Limb (tissue), 2 donors: ENCODE results near the gene SMPD2.

Source experiments
- DNase-seq, 2 donors: peaks; one replicate each; pipeline ENCODE4 v3.0.0-alpha.2; 2016; ENCODE audit errors: extremely low spot score in 2 of 2

SMPD2 gene

GRCh38 chr6:109446541-109446940 is 6.0 kb downstream of the SMPD2 start:
- no peak for DNase-seq

DNA sequence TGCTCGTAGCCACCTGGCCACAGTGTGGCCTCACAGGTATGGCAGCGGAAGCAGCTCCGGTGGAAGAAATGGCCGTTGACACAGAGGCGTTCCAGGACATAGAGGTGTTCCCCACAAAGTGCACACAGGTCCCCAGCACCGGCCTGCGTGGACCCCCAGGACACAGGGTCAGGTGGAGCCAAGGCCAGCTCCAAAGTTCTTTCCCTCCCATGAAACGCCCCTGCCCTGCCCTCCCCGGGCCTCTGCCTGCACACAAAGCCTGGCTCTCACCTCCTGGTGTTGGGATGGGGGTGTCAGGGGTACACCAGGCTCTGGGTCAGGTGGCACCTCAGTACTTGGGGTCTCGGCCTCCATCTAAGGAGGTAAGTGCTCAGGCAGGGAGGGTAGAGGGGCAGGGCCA is 6.6 kb downstream of the SMPD2 start:
- DNase-seq: no peak

GRCh38 chr6:109447878-109448555 is 7.5 kb downstream of the SMPD2 start:
- no peak for DNase-seq

GRCh38 chr6:109448615-109449014 is 8.1 kb downstream of the SMPD2 start:
- no peak for DNase-seq

GRCh38 chr6:109449064-109449794 is 8.7 kb downstream of the SMPD2 start:
- DNase-seq: no peak

- no peak for DNase-seq
Measured at GRCh38 chr6:109449795-109450673, 9.5 kb downstream of the SMPD2 start.

GRCh38 chr6:109450801-109451200 is 10.3 kb downstream of the SMPD2 start:
- DNase-seq: no peak

DNA sequence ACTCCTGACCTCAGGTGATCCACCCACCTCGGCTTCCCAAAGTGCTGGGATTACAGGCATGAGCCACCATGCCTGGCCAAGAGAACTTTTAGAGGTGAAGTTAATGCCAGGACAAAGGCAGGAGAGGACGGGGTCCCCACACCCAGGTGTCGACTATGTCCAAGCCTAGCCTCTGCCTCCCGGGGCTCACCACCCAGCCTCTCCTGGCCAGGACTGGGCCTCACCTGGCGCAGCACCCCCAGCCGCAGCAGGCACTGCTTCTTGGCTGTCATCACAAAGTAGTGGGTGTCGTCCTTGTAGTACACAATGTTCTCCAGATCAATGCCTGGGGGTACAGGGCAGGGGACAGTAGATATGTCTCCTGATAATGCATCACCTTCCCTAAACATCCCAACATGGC is 10.9 kb downstream of the SMPD2 start:
- no peak for DNase-seq

DNA sequence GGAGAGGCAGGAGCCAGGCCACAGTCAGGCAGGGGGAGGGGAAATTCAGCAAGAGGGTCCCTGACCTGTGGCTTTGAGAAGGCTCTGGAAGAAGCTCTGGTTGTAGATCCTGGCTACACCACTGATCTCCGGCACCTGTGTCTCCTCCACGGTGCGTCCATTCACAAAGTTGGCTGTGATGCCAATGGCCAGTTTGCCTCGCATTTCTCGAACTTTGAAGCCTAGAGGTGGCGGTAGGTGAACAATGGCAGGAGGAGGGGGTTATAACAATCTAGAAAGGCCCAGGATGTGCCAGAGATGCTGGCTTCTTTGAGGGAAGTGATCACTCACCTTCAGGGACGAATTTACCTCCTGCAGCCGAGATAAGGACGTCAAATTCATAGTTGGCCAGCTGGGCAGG is 11.7 kb downstream of the SMPD2 start:
- DNase-seq: no peak

GRCh38 chr6:109453156-109453555 is 12.6 kb downstream of the SMPD2 start:
- no peak for DNase-seq

DNA sequence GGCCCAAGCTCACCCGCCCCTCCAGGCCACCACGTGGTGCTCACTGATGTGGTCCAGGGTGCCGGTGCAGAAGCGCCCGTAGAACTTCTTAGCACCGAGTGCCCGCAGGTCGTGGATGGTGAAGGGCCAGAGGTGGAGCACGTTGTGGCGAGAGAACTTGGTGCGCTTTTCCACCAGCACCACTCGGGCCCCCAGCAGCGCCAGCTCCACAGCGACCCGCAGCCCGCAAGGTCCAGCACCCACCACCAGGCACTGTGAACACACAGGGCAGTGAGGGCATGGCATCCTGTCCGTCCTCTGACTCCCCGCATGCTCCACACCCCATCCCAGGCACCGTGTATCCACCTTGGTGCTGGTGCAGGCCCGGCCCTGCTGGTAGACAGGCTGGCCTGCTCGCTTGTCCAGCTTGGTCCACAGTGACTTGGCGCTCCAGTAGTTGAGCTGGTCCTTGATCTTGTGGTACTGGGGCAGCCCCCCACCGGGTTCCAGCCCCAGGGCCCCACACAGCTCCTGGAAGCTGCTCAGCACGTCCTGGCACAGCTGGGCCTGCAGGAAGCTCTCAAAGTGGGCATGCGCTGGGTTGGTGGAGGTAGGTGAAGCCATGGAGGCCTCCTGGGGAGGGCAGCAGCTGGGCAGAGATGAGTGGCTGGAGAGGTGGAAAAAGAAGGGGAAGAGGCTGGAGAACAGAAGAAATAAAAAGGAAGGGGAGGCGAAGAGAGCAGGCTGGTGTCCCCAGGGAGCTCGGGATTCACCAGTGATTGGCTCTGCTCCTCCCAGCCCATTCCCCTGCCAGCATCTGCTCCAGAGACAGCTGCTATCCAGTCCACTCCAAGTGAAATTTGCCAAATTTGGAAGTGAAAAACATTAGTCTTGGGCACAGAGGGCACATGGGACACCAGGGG is 13.3 kb downstream of the SMPD2 start:
- DNase-seq: peak in 1 of 2 donors; percentile 65

DNA sequence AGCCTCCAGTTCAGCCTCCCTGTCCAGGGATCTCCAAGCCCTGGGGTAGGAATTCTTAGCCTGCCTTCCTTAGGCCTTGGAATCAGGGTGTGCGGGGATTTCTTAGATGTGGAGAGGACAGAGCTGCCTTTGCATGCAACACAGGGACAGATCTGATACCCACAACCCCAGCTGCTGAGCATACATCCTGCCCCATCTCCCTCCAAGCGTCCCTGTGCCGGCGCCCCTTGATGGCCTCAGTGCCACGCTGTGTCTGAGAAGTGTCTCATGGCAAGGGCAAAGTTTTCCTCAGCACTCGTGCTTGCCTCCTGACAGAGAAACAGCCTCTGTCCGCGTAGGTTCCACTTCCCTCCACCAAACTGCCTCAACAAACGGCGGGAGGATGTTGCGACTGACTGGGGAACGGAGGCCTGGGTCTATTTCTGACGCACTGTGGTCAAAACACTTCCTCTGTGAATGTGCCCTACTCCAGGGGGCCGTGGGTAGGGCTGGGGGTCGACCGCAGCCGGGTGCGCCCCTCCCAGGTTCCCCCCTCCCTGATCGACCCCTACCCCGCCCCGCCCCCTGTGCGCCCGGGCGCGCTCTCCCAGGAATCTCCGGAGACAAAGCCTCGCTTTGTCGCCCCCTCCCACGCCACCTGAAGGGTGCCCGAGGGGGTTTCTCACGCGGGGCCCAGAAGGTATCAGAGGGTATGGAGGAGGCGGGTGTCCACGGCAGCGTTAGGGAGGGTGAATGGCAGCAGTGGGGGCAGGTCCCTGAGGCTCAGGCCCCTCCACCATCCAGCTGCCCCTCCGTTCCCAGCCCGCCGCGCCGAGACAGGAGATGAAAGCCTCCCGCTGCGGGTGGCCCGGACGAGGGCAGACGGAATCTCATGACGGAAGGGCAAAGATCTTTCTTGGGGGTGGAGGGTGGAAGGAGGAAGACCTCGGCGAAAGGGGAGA is 14.2 kb downstream of the SMPD2 start:
- peak; percentile 21 to 63 for DNase-seq

DNA sequence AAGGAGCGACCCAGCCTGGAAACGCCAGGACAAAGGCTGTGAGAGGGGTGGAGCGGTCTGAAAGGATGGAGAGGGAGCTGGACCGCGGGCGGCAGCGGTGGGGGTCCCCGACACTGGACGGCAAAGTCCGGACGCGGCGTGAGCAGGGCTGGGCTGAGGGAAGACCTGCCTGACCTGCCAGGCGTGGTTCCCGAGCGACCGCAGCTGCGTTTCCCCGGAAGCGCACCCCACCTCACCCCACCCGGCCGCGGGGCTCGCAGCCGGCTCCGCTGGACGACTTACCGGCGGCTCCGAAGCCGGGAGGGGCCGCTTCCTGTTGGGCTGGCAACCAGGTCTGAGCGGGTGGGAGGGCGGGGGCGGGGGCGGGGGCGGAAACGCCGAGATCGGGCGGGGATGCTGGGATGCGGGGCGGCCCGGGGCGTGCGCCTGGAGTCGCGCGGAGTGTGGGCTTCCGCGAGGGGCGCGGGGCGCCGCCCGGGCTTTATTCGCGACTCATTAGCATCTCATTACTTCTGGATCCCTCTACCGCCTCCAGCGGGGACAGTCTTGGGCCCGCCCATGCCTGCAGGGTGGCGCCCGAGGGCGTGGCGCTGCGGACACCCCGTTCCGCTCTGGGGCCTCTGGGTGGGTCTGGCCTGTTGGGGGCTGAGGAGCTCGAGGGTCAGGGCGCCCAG is 15.1 kb downstream of the SMPD2 start, which contains the start of gene MICAL1:
TSS of gene MICAL1 (minus strand) at position 336 of the 674 bp plus-strand sequence. CDS start 1,576 bp downstream, outside the sequence.
- DNase-seq: peak; percentile 14 to 83

DNA sequence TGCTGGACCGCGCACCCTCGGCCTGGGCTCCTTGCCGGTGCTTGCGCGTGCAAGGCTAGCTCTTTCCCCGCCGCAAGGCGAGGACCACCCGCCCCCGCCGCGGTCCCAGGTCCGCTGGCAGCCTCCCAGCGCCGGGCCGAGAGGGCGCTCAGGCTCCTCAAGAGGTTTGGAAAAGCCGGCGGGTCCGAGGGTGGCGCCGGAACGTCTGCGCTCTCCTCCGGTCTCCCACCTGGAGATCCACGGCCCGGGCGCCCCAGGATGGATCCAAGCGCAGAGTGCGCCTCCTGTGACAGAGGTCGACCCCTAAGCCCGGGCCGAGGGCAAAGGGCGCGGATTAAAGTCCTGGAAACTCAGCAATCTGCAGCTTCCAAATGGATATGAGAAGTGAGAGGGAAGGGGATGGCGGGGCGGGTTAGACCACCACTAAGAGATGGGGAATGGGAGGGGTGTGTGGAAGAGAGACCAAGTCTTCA is 15.6 kb downstream of the SMPD2 start:
- DNase-seq: no peak

DNA sequence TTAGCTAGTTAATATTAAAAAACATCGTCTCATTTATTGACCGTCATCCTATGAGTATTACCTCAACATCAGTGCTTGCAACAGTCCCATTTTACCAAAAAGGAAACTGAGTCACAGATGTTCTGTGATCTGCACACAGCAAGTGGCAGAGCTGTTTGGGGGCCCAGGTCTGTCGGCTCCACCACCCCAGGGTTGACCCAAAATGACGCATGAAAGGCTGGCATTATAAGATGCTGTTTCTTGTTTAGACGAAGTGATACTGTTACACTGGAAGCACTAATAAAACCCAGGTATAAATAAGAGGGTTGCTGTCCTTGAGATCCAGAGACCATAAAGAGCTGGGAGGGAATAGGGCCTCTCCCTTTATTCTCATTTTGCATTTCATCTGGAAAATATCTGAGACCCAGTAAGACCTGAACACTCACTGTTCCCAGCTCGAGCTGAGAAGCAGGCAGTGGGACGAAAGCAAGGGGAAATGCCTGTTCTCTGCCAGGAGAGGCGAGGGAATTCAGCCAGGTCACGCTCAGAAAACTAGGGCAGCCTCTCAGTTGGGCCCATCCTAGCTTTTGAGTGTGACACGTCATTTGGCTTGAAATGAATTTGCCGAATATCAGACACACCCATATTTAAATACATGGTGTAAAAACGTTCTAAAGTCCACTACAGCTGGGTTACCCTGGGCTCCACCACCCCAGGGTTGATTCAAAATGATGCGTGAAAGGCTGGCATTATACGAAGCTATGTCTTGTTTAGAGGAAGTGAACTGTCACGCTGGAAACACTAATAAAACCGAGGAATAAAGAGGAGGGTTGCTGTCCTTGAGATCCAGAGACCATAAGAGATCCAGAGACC is 16.4 kb downstream of the SMPD2 start:
- DNase-seq: peak in 1 of 2 donors; percentile 29

- DNase-seq: no peak
Measured at GRCh38 chr6:109457562-109457996, 17.1 kb downstream of the SMPD2 start.

DNA sequence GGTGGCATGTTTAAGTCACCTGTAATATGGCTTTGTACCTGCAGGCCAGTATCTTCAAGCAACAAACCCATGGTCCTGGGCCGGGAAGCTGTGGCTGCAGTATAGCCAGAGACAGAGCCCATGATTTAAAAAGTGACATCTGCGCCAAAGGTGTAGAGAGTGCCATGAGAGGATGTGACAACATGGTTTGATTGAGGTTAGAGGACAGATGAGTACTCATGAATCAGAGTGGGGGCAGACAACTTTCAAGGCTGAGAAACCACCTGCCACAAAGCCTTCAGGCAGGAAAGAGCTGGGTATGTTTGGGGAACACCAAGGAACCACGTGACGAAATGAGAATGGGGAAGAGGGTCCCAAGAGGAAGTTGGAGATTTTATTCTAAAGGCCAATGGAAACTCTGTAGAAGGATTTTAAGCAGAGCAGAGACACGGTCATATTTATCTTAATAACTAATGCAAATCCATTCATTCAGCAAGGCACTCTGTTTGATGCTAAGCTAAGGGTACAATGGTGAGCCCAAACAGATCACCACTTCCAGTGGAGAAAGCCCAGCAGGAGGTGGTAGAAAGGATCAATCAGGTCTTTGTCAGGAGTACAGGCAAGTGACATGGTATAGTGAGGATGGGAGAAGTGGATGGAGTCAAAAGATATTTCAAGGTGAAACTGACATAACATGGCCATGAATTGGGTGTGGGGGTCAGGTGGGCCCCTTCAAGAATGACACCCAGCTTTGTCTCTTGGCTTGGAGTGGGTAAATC is 18.4 kb downstream of the SMPD2 start:
- no peak for DNase-seq
